ENCODE results near the gene UBE2QL1. TPM values are rescaled to one million over a fixed set of nuclear protein-coding genes. Genes with fewer than 3 reads are reported as not detected.

The UBE2QL1 gene
- 3.7 to 4.6 TPM (median 4.4 TPM) in 5 replicates for total RNA-seq (2022; extraction: Qiagen RNA extraction)

GRCh38 chr5:6448622-6449464 is at the start of gene UBE2QL1:
Gene UBE2QL1, plus strand, starts transcription at chr5:6448859. Its CDS starts 35 bp downstream, at chr5:6448894.

Other genes starting within 250 kb of the UBE2QL1 start
- gene MED10, start 70.3 kb upstream of the UBE2QL1 start, total RNA-seq (2022; extraction: Qiagen RNA extraction) = 70.2 to 81.9 TPM (median 78.3 TPM) in 5 replicates
- 86.1 to 101 TPM (median 89.7 TPM) in 5 replicates for gene NSUN2, start 184.2 kb downstream of the UBE2QL1 start, total RNA-seq (2022; extraction: Qiagen RNA extraction)
- gene SRD5A1, start 184.6 kb downstream of the UBE2QL1 start, total RNA-seq (2022; extraction: Qiagen RNA extraction) = 17.7 to 33.2 TPM (median 31.4 TPM) in 5 replicates